H1 (cell line): ENCODE measurements around the gene CDCP1. TPM values are rescaled to one million over a fixed set of nuclear protein-coding genes. Genes with fewer than 3 reads are reported as not detected.

Experiments used
- CTCF ChIA-PET: fragments of 300-600 bp; sonication (Branson Sonifier 250); formaldehyde crosslinking; loops from one replicate; lab custom pipeline; 2021; ENCODE audit not compliant: partially characterized antibody; lab: Charles Lee
- POLR2A ChIA-PET: fragments of 300-600 bp; sonication (Branson Sonifier 250); formaldehyde crosslinking; loops from one replicate; lab custom pipeline; 2021; ENCODE audit warnings: inconsistent platforms; ENCODE audit not compliant: partially characterized antibody; lab: Charles Lee
- DNase-seq, 2 experiments: peaks; one replicate each; pipeline versions ENCODE4 v3.0.0 to v3.0.0-alpha.2; 2010 to 2022; ENCODE audit warnings: low spot score in 2 of 2, low read depth in 1 of 2, mixed read lengths in 1 of 2
- FAIRE-seq: peaks from 2 replicates; lab custom pipeline; 2011; peaks lifted over from hg19 to GRCh38; lab: Jason Lieb, UNC
- H2AFZ ChIP-seq: 2 replicates; pipeline ENCODE4 v1.8.1; 2012; ENCODE audit warnings: low read length, inconsistent platforms
- H2AK5ac ChIP-seq: 2 replicates; pipeline ENCODE4 v1.6.1; 2013; ENCODE audit warnings: low read depth, low read length
- H2BK120ac ChIP-seq: replicated peaks from 2 replicates; pipeline ENCODE3; 2013; ENCODE audit warnings: low read depth, low read length, inconsistent platforms
- H2BK12ac ChIP-seq: 2 replicates; pipeline ENCODE4 v1.6.1; 2013; ENCODE audit warnings: low read depth, low read length
- H2BK15ac ChIP-seq: 2 replicates; pipeline ENCODE4 v1.6.1; 2013; ENCODE audit warnings: low read length
- H2BK20ac ChIP-seq: 2 replicates; pipeline ENCODE4 v1.6.1; 2013; ENCODE audit warnings: low read length
- H2BK5ac ChIP-seq: 2 replicates; pipeline ENCODE4 v1.6.1; 2013; ENCODE audit warnings: low read depth, low read length
- H3K14ac ChIP-seq: 2 replicates; pipeline ENCODE4 v1.6.1; 2013; ENCODE audit warnings: inconsistent platforms; ENCODE audit not compliant: insufficient read length
- H3K18ac ChIP-seq: 2 replicates; pipeline ENCODE4 v1.6.1; 2013; ENCODE audit warnings: low read length; ENCODE audit errors: extremely low read depth
- H3K23ac ChIP-seq: 2 replicates; pipeline ENCODE4 v1.6.1; 2013; ENCODE audit warnings: inconsistent platforms; ENCODE audit not compliant: insufficient read length
- H3K23me2 ChIP-seq: 2 replicates; pipeline ENCODE4 v1.6.1; 2013; ENCODE audit warnings: low read depth, low read length
- H3K27ac ChIP-seq: 2 replicates; pipeline ENCODE4 v1.6.1; 2011; ENCODE audit warnings: low read depth, low read length, inconsistent platforms
- H3K27me3 ChIP-seq, 4 experiments: replicated peaks in 1 of 4; 1 replicate in 1 of 4; 2 replicates in 3 of 4; pipeline versions ENCODE4 v1.6.1 to v1.8.1; 2011 to 2013; ENCODE audit warnings: low read length in 3 of 4, mild to moderate bottlenecking in 3 of 4, inconsistent platforms in 2 of 4, mixed read lengths in 2 of 4, moderate library complexity in 1 of 4; ENCODE audit not compliant: control insufficient read depth in 3 of 4, insufficient read depth in 3 of 4; ENCODE audit errors: extremely low read depth in 1 of 4
- H3K36me3 ChIP-seq, 4 experiments: 2 replicates each; pipeline versions ENCODE4 v1.6.1 to v1.8.1; 2011 to 2013; ENCODE audit warnings: mild to moderate bottlenecking in 4 of 4, low read length in 3 of 4, moderate library complexity in 2 of 4, control low read depth in 1 of 4, inconsistent platforms in 1 of 4; ENCODE audit not compliant: insufficient read depth in 4 of 4, control insufficient read depth in 2 of 4
- H3K4ac ChIP-seq: replicated peaks from 2 replicates; pipeline ENCODE3; 2013; ENCODE audit warnings: low read length, low read depth, mixed read lengths, inconsistent platforms; ENCODE audit not compliant: insufficient read length
- H3K4me1 ChIP-seq, 4 experiments: replicated peaks in 1 of 4; 1 replicate in 1 of 4; 2 replicates in 3 of 4; pipeline versions ENCODE4 v1.6.1 to v1.8.1; 2011 to 2013; ENCODE audit warnings: low read length in 3 of 4, inconsistent platforms in 2 of 4, mixed read lengths in 1 of 4; ENCODE audit not compliant: insufficient read depth in 4 of 4, control insufficient read depth in 3 of 4
- H3K4me2 ChIP-seq, 2 experiments: 2 replicates each; pipeline versions ENCODE4 v1.6.1 to v1.8.1; 2011 to 2013; ENCODE audit warnings: low read depth in 2 of 2, low read length in 2 of 2, control low read depth in 1 of 2, inconsistent platforms in 1 of 2, mild to moderate bottlenecking in 1 of 2; ENCODE audit not compliant: insufficient read depth in 1 of 2
- H3K4me3 ChIP-seq, 4 experiments: fragments of 200-600, 300-600 bp in 1 of 4; sonication (generic), shearing (Covaris generic), sonication (Bioruptor Twin) in 1 of 4; 2 replicates each; pipeline versions ENCODE4 v1.5.1 to v1.8.1; 2011 to 2016; ENCODE audit warnings: low read length in 4 of 4, low read depth in 3 of 4, control low read depth in 2 of 4, inconsistent platforms in 2 of 4, mild to moderate bottlenecking in 2 of 4, mixed read lengths in 1 of 4, moderate library complexity in 1 of 4; ENCODE audit not compliant: insufficient read depth in 2 of 4; ENCODE audit errors: extremely low read depth in 1 of 4
- H3K56ac ChIP-seq: replicated peaks from 2 replicates; pipeline ENCODE3; 2013; ENCODE audit warnings: low read depth, mild to moderate bottlenecking, mixed read lengths, low read length, inconsistent platforms; ENCODE audit not compliant: insufficient read length
- H3K79me1 ChIP-seq: 2 replicates; pipeline ENCODE4 v1.6.1; 2013; ENCODE audit warnings: low read depth, low read length, control low read depth
- H3K79me2 ChIP-seq, 2 experiments: 2 replicates each; pipeline versions ENCODE4 v1.6.1 to v1.8.1; 2012 to 2013; ENCODE audit warnings: low read length in 2 of 2, mild to moderate bottlenecking in 2 of 2, inconsistent platforms in 1 of 2; ENCODE audit not compliant: insufficient read depth in 2 of 2, control insufficient read depth in 1 of 2
- H3K9ac ChIP-seq, 4 experiments: replicated peaks in 1 of 4; 1 replicate in 1 of 4; 2 replicates in 3 of 4; pipeline versions ENCODE4 v1.6.1 to v1.8.1; 2011 to 2013; ENCODE audit warnings: low read depth in 3 of 4, low read length in 3 of 4, control low read depth in 2 of 4, mild to moderate bottlenecking in 2 of 4, moderate library complexity in 2 of 4, inconsistent platforms in 1 of 4; ENCODE audit errors: extremely low read depth in 1 of 4
- H3K9me3 ChIP-seq, 2 experiments: 2 replicates each; pipeline versions ENCODE4 v1.6.1 to v1.8.1; 2012 to 2013; ENCODE audit warnings: mild to moderate bottlenecking in 2 of 2, moderate library complexity in 2 of 2, control low read depth in 1 of 2, inconsistent platforms in 1 of 2, low read depth in 1 of 2, low read length in 1 of 2, mixed read lengths in 1 of 2; ENCODE audit not compliant: insufficient read depth in 2 of 2
- H4K20me1 ChIP-seq, 2 experiments: replicated peaks in 1 of 2; 2 replicates each; pipeline versions ENCODE3 to v1.8.1; 2011 to 2013; ENCODE audit warnings: inconsistent platforms in 2 of 2, low read length in 2 of 2, mild to moderate bottlenecking in 1 of 2; ENCODE audit not compliant: insufficient read depth in 2 of 2, control insufficient read depth in 1 of 2
- H4K5ac ChIP-seq: 2 replicates; pipeline ENCODE4 v1.6.1; 2013; ENCODE audit warnings: low read length, low read depth, mixed read lengths, inconsistent platforms; ENCODE audit not compliant: insufficient read length
- H4K8ac ChIP-seq: 2 replicates; pipeline ENCODE4 v1.8.0; 2013; ENCODE audit warnings: mild to moderate bottlenecking, moderate library complexity, low read length, inconsistent platforms; ENCODE audit not compliant: insufficient read depth; ENCODE audit errors: extremely low read depth
- H4K91ac ChIP-seq: replicated peaks from 2 replicates; pipeline ENCODE3; 2013; ENCODE audit warnings: low read length, mixed read lengths, inconsistent platforms; ENCODE audit not compliant: insufficient read length
- ATF2 ChIP-seq: IDR thresholded peaks from 2 replicates; pipeline ENCODE4 v1.6.1; 2012; ENCODE audit warnings: low read length, inconsistent platforms
- ATF3 ChIP-seq: IDR thresholded peaks from 2 replicates; pipeline ENCODE4 v1.6.1; 2011; ENCODE audit warnings: low read depth, mild to moderate bottlenecking, low read length; ENCODE audit not compliant: insufficient read depth
- BRCA1 ChIP-seq: IDR thresholded peaks from 2 replicates; pipeline ENCODE4 v1.6.1; 2012; ENCODE audit warnings: low read depth, low read length, improper control_type of control experiment
- CHD1 ChIP-seq: IDR thresholded peaks from 2 replicates; pipeline ENCODE4 v1.6.1; 2012; ENCODE audit warnings: low read depth, low read length, improper control_type of control experiment
- HDAC2 ChIP-seq, 2 experiments: fragments of 300-600 bp in 1 of 2; sonication (generic) in 1 of 2; IDR thresholded peaks; 2 replicates each; pipeline ENCODE4 v1.6.1; 2011 to 2012; ENCODE audit warnings: low read depth in 2 of 2, low read length in 2 of 2, mild to moderate bottlenecking in 2 of 2, moderate library complexity in 2 of 2, borderline replicate concordance in 1 of 2, inconsistent platforms in 1 of 2
- HDAC6 ChIP-seq: IDR thresholded peaks from one replicate; pipeline ENCODE4 v1.7.1; 2012; ENCODE audit warnings: low read depth, mild to moderate bottlenecking, inconsistent platforms, low read length, moderate library complexity
- JUN ChIP-seq: IDR thresholded peaks from 2 replicates; pipeline ENCODE4 v1.6.1; 2011; ENCODE audit warnings: low read depth, mild to moderate bottlenecking, improper control_type of control experiment, low read length
- PHF8 ChIP-seq: fragments of 200-600 bp; sonication (generic); conservative IDR thresholded peaks from 2 replicates; pipeline ENCODE4 v1.7.1; 2012; ENCODE audit warnings: low read depth, mild to moderate bottlenecking, inconsistent platforms, low read length, moderate library complexity
- POLR2A ChIP-seq, 2 experiments: IDR thresholded peaks; 1 replicate in 1 of 2; 2 replicates in 1 of 2; pipeline ENCODE4 v1.6.1; 2011; ENCODE audit warnings: low read depth in 2 of 2, low read length in 2 of 2, mild to moderate bottlenecking in 2 of 2; ENCODE audit errors: control extremely low read depth in 1 of 2
- SP4 ChIP-seq: IDR thresholded peaks from 2 replicates; pipeline ENCODE4 v1.6.1; 2012; ENCODE audit warnings: low read length, inconsistent platforms
- WGBS, 2 experiments: shearing (Covaris generic) in 1 of 2; methylation state at CpG; one replicate each; pipeline versions ENCODE4 v1.1.6 to v1.1.7; 2013 to 2015; ENCODE audit warnings: low lambda C conversion rate in 2 of 2, mixed read lengths in 2 of 2, inconsistent platforms in 1 of 2, low coverage in 1 of 2, missing lambda C conversion rate in 1 of 2; ENCODE audit not compliant: insufficient replicate concordance in 2 of 2, insufficient coverage in 1 of 2, insufficient read length in 1 of 2; ENCODE audit errors: extremely low coverage in 1 of 2, missing lambda C conversion rate in 1 of 2; 5-methylcytosine and 5-hydroxymethylcytosine counted together
- polyA plus RNA-seq, 7 experiments: library from polyadenylated mRNA; depleted of rRNA in 3 of 7; stranded (reverse) in 5 of 7; unstranded in 2 of 7; fragments of >200 nt in 5 of 7; fragments of 200-250 nt in 2 of 7; gene quantifications; 1 replicate in 5 of 7; 2 replicates in 1 of 7; 4 replicates in 1 of 7; pipeline versions ENCODE4 v1.2.1 to v1.2.3, GENCODE V29; 2011 to 2013; ENCODE audit warnings: missing spikeins in 2 of 7, mixed read lengths in 2 of 7
- total RNA-seq: library from RNA; stranded (reverse); fragmentation: NEBNext Ultra II Directional; extraction: Animal tissue kit (Norgen Biotek cat#: 25700); gene quantifications from 2 replicates; pipeline ENCODE4 v1.2.1, GENCODE V29; 2021

CDCP1 gene
- total and polyA plus RNA-seq, 2 of the 8 experiments (the other 6 are each of a cell fraction or from before 2014, with no cell fraction given), result 10.0 to 23.3 TPM

- no peaks in the 10 kb centered on the region for H3K23me2 ChIP-seq
- H3K4ac ChIP-seq, result no peak overlapping the region
- no peak overlapping the region for H4K91ac ChIP-seq
- H3K23ac ChIP-seq, result no peak overlapping the region
- H2AK5ac ChIP-seq, result no peak overlapping the region
- H2BK5ac ChIP-seq, result no peak overlapping the region
- 89% methylated on average over 13 of the region's 13 CpGs; no CpG with 5 or more reads in 1 of the 2 experiments for WGBS, 2 experiments
- ChIA-PET CTCF (interaction anchor here (0.9 to 2.2 kb wide), 3 partner anchors 9 to 36 kb away, joined by 3 to 7 read pairs (median 4); no protein-coding TSS in a partner anchor), POLR2A (no interaction called here)
- H3K79me2 ChIP-seq, result no peaks in the 10 kb centered on the region
- H2BK15ac ChIP-seq, result no peak overlapping the region
- FAIRE-seq (no peak), DNase-seq (no peak)
- no peaks in the 10 kb centered on the region for H4K20me1 ChIP-seq
- no peaks in the 10 kb centered on the region for H3K27me3 ChIP-seq
- no peak overlapping the region for H4K8ac ChIP-seq
- H3K14ac ChIP-seq, result no peak overlapping the region
- no peak overlapping the region for H4K5ac ChIP-seq
- no peak overlapping the region for H3K9ac ChIP-seq
- H3K4me1 ChIP-seq, result no peaks in the 10 kb centered on the region
- H3K18ac ChIP-seq, result no peak overlapping the region
- no peaks in the 10 kb centered on the region for H3K79me1 ChIP-seq
- H2AFZ ChIP-seq, result no peak overlapping the region
- H3K4me2 ChIP-seq, result no peak overlapping the region
- peaks cover 5 to 21% (median 17%) of the 10 kb centered on the region in 4 experiments for H3K36me3 ChIP-seq
- no peak overlapping the region for H3K27ac ChIP-seq
- H3K9me3 ChIP-seq, result no peaks in the 10 kb centered on the region
- no peak overlapping the region for H3K4me3 ChIP-seq
- no peak overlapping the region for H2BK12ac ChIP-seq
- H3K56ac ChIP-seq, result no peak overlapping the region
- H2BK20ac ChIP-seq, result no peak overlapping the region
- no peak overlapping the region for H2BK120ac ChIP-seq
- TF ChIP-seq BRCA1, result no peak
- TF ChIP-seq PHF8, result no peak
- TF ChIP-seq SP4, result no peak
- no peak for TF ChIP-seq HDAC2 (IDR thresholded peaks at IDR 0.05; ENCODE audit: borderline replicate concordance in 1 of 2, low read depth in 2 of 2, low read length in 2 of 2)
- no peak for TF ChIP-seq JUN
- TF ChIP-seq CHD1, result no peak
- TF ChIP-seq ATF3, result no peak
- TF ChIP-seq ATF2, result no peak
- TF ChIP-seq POLR2A (IDR thresholded peaks at IDR 0.05; ENCODE audit: control extremely low read depth in 1 of 2, low read depth in 2 of 2, low read length in 2 of 2), result no peak
- no peak for TF ChIP-seq HDAC6
Observed at GRCh38 chr3:45084820-45085816, 61.1 kb downstream of the CDCP1 start.
